Muscle of leg (tissue), 11 donors: Measurements from ENCODE around the gene PDIK1L. TPM values are rescaled to one million over a fixed set of nuclear protein-coding genes. Genes with fewer than 3 reads are reported as not detected.
"Not testable (repeated sequence)": the region's sequence is repeated elsewhere in the genome, so short reads cannot be mapped to it uniquely, and the experiment has no call there.

ENCODE experiments used
- DNase-seq: peaks from one replicate; pipeline ENCODE4 v3.0.0; 2013
- H3K27ac ChIP-seq: one replicate; pipeline ENCODE4 v1.5.1; 2013; ENCODE audit warnings: mild to moderate bottlenecking, low read length, control low read depth
- H3K27me3 ChIP-seq: one replicate; pipeline ENCODE4 v1.6.1; 2013; ENCODE audit warnings: low read length; ENCODE audit not compliant: control insufficient read depth, insufficient read depth
- H3K36me3 ChIP-seq: one replicate; pipeline ENCODE4 v1.6.1; 2013; ENCODE audit warnings: low read length; ENCODE audit not compliant: control insufficient read depth, insufficient read depth
- H3K4me1 ChIP-seq: one replicate; pipeline ENCODE4 v1.6.1; 2013; ENCODE audit warnings: low read length; ENCODE audit not compliant: control insufficient read depth, insufficient read depth
- H3K4me3 ChIP-seq: one replicate; pipeline ENCODE4 v1.5.1; 2013; ENCODE audit warnings: low read length, control low read depth
- H3K9me3 ChIP-seq: replicated peaks from 2 replicates; pipeline ENCODE4 v1.6.1; 2013; ENCODE audit warnings: low read depth, low read length; ENCODE audit not compliant: control insufficient read depth
- WGBS: methylation state at CpG from one replicate; pipeline ENCODE4 v1.1.5; 2013; ENCODE audit warnings: missing lambda C conversion rate; ENCODE audit not compliant: insufficient coverage; 5-methylcytosine and 5-hydroxymethylcytosine counted together
- polyA plus RNA-seq, 8 donors: library from polyadenylated mRNA; unstranded; fragments of 120-200 nt; gene quantifications; one replicate each; pipeline versions ENCODE4 v1.2.1 to v1.2.3, GENCODE V29; 2013; ENCODE audit warnings: inconsistent platforms in 1 of 8, low replicate concordance in 1 of 8; ENCODE audit not compliant: insufficient read length in 8 of 8, insufficient read depth in 1 of 8
- total RNA-seq: library from RNA; stranded (reverse); fragments of 120-200 nt; gene quantifications from one replicate; pipeline ENCODE4 v1.2.4, GENCODE V29; 2013

Gene PDIK1L
- total and polyA plus RNA-seq, 9 donors, result 5.7 to 9.1 (median 6.6) TPM

DNA sequence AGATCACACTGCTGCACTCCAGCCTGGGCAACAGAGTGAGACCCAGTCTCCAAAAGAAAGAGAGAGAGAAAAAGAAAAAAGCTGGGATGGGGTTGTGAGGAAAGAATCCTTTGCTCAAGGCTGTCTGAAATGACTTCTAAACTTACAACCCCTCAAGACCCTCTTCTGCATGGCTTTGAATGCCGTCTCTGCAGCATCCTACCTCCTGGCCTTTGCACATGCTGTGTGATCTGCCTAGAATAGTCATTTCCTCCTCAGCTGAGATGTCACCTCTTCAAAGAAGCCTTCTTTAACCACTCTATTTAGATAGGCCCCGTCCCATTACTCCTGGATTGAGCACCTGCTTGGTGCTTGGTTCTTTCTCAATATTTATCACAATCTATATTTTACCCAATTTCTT is 26.8 kb upstream of the PDIK1L start:
- 79% methylated on average over 2 of the region's 2 CpGs for WGBS
- H3K4me3 ChIP-seq, result no peak overlapping the region
- H3K36me3 ChIP-seq, result no peaks in the 10 kb centered on the region
- no peak for DNase-seq
- H3K4me1 ChIP-seq, result peaks cover 7% of the 10 kb centered on the region
- peaks cover 7% of the 10 kb centered on the region for H3K27me3 ChIP-seq
- H3K9me3 ChIP-seq, result no peaks in the 10 kb centered on the region
- H3K27ac ChIP-seq, result no peak overlapping the region

DNA sequence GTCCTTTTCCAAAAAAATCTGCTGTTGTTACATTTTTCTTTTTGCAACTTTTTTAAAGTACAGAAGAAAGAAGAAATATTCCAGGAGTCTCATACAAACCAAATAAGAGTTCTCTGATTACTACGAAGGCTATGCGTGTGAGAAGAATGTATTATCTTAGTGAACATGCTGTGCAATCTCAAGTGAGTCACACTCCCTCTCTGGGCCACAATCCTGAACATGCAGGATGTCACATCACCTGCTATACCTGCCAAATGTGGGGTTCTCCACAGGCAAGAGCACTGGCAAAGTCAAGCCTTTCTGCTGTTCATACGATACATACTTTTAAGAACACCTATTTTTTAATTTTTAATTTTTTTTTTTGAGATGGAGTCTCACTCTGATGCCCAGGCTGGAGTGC is 22.5 kb upstream of the PDIK1L start:
- no peaks in the 10 kb centered on the region for H3K9me3 ChIP-seq
- no peak overlapping the region for H3K4me3 ChIP-seq
- H3K4me1 ChIP-seq, result peaks cover 4% of the 10 kb centered on the region
- DNase-seq, result no peak
- peaks cover 18% of the 10 kb centered on the region for H3K27me3 ChIP-seq
- no CpG with 5 or more reads among the region's 3 CpGs for WGBS
- no peak overlapping the region for H3K27ac ChIP-seq
- no peaks in the 10 kb centered on the region for H3K36me3 ChIP-seq

DNA sequence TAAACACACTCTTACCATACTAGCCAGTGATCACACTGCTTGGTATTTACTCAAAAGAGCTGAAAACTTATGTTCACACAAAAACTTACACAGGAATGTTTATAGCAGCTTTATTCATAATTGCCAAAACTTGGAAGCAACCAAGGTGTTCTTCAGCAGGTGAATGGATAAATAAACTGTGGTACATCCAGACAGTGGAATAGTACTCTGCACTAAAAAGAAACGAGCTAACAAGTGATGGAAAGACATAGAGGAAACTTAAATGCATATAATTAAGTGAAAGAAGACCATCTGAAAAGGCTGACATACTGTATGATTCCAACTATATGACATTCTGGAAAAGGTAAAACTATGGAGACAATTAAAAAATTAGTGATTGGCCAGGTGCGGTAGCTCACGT is 20.7 kb upstream of the PDIK1L start:
- 67% methylated on average over 2 of the region's 3 CpGs for WGBS
- H3K27me3 ChIP-seq, result peaks cover 19% of the 10 kb centered on the region
- no peak for DNase-seq
- H3K27ac ChIP-seq, result no peak overlapping the region
- H3K36me3 ChIP-seq, result no peaks in the 10 kb centered on the region
- H3K4me1 ChIP-seq, result peaks cover 16% of the 10 kb centered on the region
- no peaks in the 10 kb centered on the region for H3K9me3 ChIP-seq
- H3K4me3 ChIP-seq, result no peak overlapping the region

DNA sequence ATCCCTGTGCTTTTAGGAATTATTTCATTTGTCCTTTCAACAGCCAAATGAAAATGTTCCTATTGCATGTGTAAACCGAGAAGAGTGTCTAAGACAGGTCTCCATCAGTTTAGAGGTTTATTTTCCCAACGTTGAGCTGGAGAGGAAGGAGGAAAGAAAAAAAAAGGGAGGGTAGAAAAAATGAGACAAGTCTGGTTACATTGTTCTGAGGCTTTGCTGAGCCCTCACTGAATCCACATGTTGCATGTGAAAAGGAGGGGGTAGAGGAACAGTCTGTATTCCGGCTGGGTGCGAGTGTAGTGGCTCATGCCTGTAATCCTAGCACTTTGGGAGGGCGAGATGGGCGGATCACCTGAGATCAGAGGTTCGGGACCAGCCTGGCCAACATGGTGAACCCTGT is 19.2 kb upstream of the PDIK1L start:
- no peaks in the 10 kb centered on the region for H3K9me3 ChIP-seq
- H3K27ac ChIP-seq, result no peak overlapping the region
- WGBS, result 49% methylated on average over 7 of the region's 7 CpGs

DNA sequence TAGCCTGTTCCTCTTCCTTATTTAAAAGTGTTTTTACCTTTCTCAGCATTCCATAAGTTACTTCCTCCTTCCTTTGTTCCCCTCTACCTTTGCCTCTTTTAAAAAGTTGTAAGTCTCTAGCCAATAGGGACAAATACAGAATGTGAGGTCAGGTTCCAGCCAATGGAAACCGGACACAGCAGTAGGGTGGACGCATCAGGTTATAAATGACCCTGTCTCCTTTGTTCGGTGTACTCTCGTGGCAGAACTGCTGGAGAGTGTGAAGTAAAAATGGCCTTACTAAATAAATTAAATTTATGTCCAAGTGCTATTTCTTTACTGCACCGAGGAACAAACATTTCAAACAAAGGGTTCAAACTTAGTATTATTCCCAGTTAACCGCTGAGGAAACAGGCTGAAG is 18.1 kb upstream of the PDIK1L start:
- 80% methylated on average over 1 of the region's 6 CpGs for WGBS
- DNase-seq, H3K36me3 ChIP-seq, H3K9me3 ChIP-seq, H3K4me3 ChIP-seq: not testable (repeated sequence)
- Histone ChIP-seq H3K27me3 (peaks cover 19% of the 10 kb centered on the region), H3K27ac (peak overlapping the region; percentile 56), H3K4me1 (peaks cover 16% of the 10 kb centered on the region)

More for the DNA sequence above, 19.2 kb upstream of the PDIK1L start:
- Histone ChIP-seq H3K4me1 (peaks cover 16% of the 10 kb centered on the region), H3K36me3 (no peaks in the 10 kb centered on the region), H3K4me3 (no peak overlapping the region), H3K27me3 (peaks cover 19% of the 10 kb centered on the region)
- DNase-seq, result no peak

DNA sequence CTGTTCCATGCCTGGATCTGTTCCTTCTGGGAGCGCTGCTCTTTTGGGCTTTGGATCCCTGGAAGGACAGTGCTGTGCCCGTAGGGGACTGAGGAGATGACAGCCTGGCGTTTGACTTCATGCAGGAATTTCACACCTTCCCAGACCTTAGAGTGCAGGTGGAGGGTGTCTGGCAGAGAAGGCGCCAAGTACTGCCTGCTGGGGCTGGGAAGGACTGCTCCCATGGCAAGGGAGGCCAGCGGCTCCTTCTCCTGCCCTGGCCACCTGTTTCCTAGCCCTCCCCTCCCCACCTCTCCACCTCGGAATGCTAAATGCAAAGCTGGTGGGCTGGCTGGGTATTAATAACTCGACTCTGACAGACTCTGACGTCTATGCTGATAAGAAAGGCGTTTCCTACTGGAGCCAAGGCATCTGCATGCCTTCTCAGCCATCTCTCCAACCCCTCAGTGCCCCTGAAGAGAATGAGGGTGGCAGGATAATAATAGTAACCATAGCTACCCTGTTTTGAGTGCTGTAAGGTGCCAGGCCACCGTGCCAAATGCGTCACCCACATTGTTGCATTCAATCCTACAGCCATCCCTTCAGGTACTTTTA is 17.5 kb upstream of the PDIK1L start:
- no CpG with 5 or more reads among the region's 11 CpGs for WGBS
- Histone ChIP-seq H3K36me3 (no peaks in the 10 kb centered on the region), H3K27me3 (peaks cover 19% of the 10 kb centered on the region), H3K27ac (peak overlapping the region; percentile 78), H3K4me1 (peaks cover 16% of the 10 kb centered on the region), H3K9me3 (no peaks in the 10 kb centered on the region), H3K4me3 (no peak overlapping the region)
- DNase-seq, result peak; percentile 65

DNA sequence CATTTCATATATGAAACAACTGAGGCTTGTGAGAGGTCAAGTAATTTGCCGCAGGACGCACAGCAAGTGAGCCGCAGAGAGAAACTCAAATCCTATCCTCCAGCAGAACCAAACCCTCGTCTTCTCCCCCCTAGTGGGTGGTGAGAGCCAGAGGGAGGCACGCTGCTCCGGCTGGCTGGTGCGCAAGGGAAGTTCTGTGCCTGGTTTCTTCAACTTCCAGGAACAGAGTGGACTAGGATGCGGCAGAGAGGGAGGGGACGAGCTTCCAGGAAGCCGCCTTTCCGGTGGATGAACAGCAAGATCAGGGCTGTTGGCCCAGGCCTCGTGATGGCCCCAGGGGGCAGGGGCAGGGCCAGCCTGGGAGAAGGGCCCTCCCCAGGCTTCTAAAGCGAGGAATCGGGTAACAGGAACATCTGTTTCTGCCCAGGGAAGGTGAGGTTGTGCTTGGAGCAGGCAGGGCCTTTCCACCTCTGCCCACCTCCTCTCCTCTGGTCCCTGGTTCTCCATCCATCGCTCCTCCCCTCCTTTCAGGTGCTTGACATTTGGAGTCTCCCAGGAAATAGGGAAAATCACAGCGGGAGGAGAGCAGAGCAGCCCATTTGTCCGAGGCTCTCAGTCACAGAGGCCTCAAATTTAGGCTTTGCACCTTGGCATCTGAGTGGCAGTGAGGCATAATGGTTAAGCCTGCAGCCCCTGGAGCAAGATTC is 16.8 kb upstream of the PDIK1L start:
- H3K27ac ChIP-seq, result peak overlapping the region; percentile 78
- H3K9me3 ChIP-seq, result no peaks in the 10 kb centered on the region
- WGBS, result 4% methylated on average over 11 of the region's 17 CpGs
- no peaks in the 10 kb centered on the region for H3K36me3 ChIP-seq
- no peak overlapping the region for H3K4me3 ChIP-seq
- peaks cover 19% of the 10 kb centered on the region for H3K27me3 ChIP-seq
- H3K4me1 ChIP-seq, result peaks cover 16% of the 10 kb centered on the region
- DNase-seq, result peak; percentile 40

DNA sequence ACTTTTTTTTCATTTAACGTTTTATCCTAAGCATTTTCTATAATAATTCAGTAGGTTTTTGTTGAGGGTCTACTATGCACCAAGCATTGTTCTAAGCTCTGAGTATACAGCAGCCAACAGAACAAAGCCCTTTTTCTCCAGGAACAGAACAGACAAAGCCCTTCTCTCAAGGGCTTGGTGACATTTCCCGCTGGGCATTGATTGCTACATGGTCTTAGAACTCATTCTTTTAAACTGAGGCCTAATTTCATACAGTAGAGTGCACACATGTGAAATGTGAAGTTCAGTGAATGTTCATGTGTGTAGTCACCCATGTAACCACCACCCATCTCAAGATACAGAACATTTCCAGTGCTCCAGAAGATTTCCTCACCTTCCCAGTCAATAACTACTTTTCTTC is 15.2 kb upstream of the PDIK1L start:
- Histone ChIP-seq H3K4me1 (peaks cover 16% of the 10 kb centered on the region), H3K27me3 (peaks cover 19% of the 10 kb centered on the region), H3K27ac (no peak overlapping the region), H3K4me3 (no peak overlapping the region), H3K36me3 (no peaks in the 10 kb centered on the region), H3K9me3 (no peaks in the 10 kb centered on the region)
- DNase-seq, result no peak
- no CpG with 5 or more reads among the region's 2 CpGs for WGBS

DNA sequence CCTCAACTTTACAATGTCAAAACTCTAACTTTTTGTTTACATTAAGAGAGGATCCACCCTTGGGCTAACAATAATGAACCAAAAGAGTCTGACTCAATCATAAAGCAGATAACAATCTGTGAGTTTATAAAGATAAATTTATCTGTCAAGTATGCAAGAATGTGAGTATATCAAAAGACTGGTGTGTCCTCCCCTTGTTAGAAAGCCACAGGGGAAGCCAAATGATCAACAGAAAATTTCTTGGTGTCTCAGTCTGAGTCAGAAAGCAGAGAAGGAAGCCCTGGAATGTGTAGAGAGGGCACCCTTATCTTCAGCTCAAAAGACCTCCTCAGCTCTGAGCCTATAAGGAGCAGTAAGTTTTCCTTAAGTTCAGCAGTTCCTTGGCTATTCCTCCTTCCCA is 13.9 kb upstream of the PDIK1L start:
- H3K27ac ChIP-seq, result no peak overlapping the region
- DNase-seq, result no peak
- peaks cover 13% of the 10 kb centered on the region for H3K27me3 ChIP-seq
- H3K9me3 ChIP-seq, result no peaks in the 10 kb centered on the region
- H3K36me3 ChIP-seq, result no peaks in the 10 kb centered on the region
- no peak overlapping the region for H3K4me3 ChIP-seq
- H3K4me1 ChIP-seq, result peaks cover 16% of the 10 kb centered on the region

DNA sequence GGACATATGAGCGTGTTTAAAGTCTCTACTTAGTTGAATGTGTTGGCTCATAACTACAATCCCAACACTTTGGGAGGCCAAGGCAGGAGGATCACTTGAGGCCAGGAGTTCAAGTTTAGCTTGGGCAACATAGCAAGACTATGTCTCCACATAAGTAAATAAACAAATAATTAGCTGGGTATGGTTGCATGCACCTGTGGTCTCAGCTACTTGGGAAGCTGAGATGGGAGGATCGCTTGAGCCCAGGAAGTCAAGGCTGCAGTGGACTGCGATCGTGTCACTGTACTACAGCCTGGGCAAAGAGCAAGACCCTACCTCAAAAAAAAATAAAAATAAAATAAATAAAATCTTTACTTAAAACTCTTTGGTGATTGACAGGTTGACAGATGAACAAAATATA is 13.0 kb upstream of the PDIK1L start:
- WGBS, result no CpG with 5 or more reads among the region's 4 CpGs
- no peaks in the 10 kb centered on the region for H3K36me3 ChIP-seq
- DNase-seq, result no peak
- peaks cover 16% of the 10 kb centered on the region for H3K4me1 ChIP-seq
- H3K4me3 ChIP-seq, result no peak overlapping the region
- no peak overlapping the region for H3K27ac ChIP-seq
- H3K27me3 ChIP-seq, result peaks cover 13% of the 10 kb centered on the region
- no peaks in the 10 kb centered on the region for H3K9me3 ChIP-seq
